DND-41 (cell line): ENCODE data around the gene FGF1.

Experiments
- ATAC-seq: fragments of 200-7000 bp; cut with Tn5 transposase; 3 replicates; pipeline ENCODE4 v1.9.1; 2021; ENCODE audit warnings: low read depth; ENCODE audit not compliant: insufficient read depth
- DNase-seq: peaks from one replicate; pipeline ENCODE4 v3.0.0-alpha.2; 2020
- H2AFZ ChIP-seq: 2 replicates; pipeline ENCODE4 v1.6.0; 2012; ENCODE audit warnings: low read depth, low read length
- H3K27ac ChIP-seq: 2 replicates; pipeline ENCODE4 v1.5.1; 2012; ENCODE audit warnings: low read length, inconsistent platforms
- H3K27me3 ChIP-seq: fragments of 200-600 bp; sonication (generic); 2 replicates; pipeline ENCODE4 v1.6.0; 2012; ENCODE audit warnings: low read length, mild to moderate bottlenecking, inconsistent platforms; ENCODE audit not compliant: insufficient read depth, poor library complexity
- H3K36me3 ChIP-seq: 2 replicates; pipeline ENCODE4 v1.5.1; 2012; ENCODE audit warnings: low read length, inconsistent platforms; ENCODE audit not compliant: insufficient read depth
- H3K4me1 ChIP-seq: 2 replicates; pipeline ENCODE4 v1.5.1; 2012; ENCODE audit warnings: mild to moderate bottlenecking, low read length; ENCODE audit not compliant: insufficient read depth
- H3K4me2 ChIP-seq: 2 replicates; pipeline ENCODE4 v1.6.0; 2012; ENCODE audit warnings: mild to moderate bottlenecking, moderate library complexity, low read length, inconsistent platforms; ENCODE audit not compliant: insufficient read depth
- H3K4me3 ChIP-seq, 2 experiments: fragments of 200-600 bp in 1 of 2; shearing (Covaris generic) in 1 of 2; 2 replicates each; pipeline ENCODE4 v1.5.1; 2012 to 2016; ENCODE audit warnings: inconsistent platforms in 2 of 2, low read length in 2 of 2, mild to moderate bottlenecking in 2 of 2, low read depth in 1 of 2, moderate library complexity in 1 of 2
- H3K79me2 ChIP-seq: 2 replicates; pipeline ENCODE4 v1.6.0; 2012; ENCODE audit warnings: low read length, inconsistent platforms; ENCODE audit not compliant: insufficient read depth
- H3K9ac ChIP-seq: 2 replicates; pipeline ENCODE4 v1.6.0; 2012; ENCODE audit warnings: low read depth, mild to moderate bottlenecking, inconsistent platforms, low read length, moderate library complexity
- H3K9me3 ChIP-seq: 2 replicates; pipeline ENCODE4 v1.5.1; 2012; ENCODE audit warnings: low read length, moderate library complexity, mild to moderate bottlenecking, inconsistent platforms; ENCODE audit not compliant: insufficient read depth, severe bottlenecking
- H4K20me1 ChIP-seq: 2 replicates; pipeline ENCODE4 v1.6.0; 2012; ENCODE audit warnings: low read length; ENCODE audit not compliant: insufficient read depth
- EZH2 ChIP-seq: IDR thresholded peaks from 3 replicates; pipeline ENCODE4 v1.6.1; 2012; ENCODE audit warnings: borderline replicate concordance, low read depth, mild to moderate bottlenecking, moderate library complexity, low read length, inconsistent platforms; ENCODE audit not compliant: severe bottlenecking
- TF ChIP-seq, protein P1 (sequence below): IDR thresholded peaks from 2 replicates; pipeline ENCODE4 v1.5.1; 2012; ENCODE audit warnings: borderline replicate concordance, low read length, moderate library complexity, mild to moderate bottlenecking; ENCODE audit not compliant: poor library complexity, severe bottlenecking; ENCODE audit errors: extremely low read depth

Gene FGF1

GRCh38 chr5:142617416-142618129, 68.3 kb downstream of the FGF1 start:
- Histone ChIP-seq H3K79me2 (no peaks in the 10 kb centered on the region), H2AFZ (no peak overlapping the region), H3K27ac (no peak overlapping the region), H3K36me3 (no peaks in the 10 kb centered on the region), H3K9me3 (peaks cover 7% of the 10 kb centered on the region), H3K4me3 (no peak overlapping the region), H3K4me1 (peaks cover 19% of the 10 kb centered on the region), H4K20me1 (no peaks in the 10 kb centered on the region), H3K27me3 (no peaks in the 10 kb centered on the region), H3K9ac (no peak overlapping the region), H3K4me2 (no peak overlapping the region)
- TF ChIP-seq, protein P1, sequence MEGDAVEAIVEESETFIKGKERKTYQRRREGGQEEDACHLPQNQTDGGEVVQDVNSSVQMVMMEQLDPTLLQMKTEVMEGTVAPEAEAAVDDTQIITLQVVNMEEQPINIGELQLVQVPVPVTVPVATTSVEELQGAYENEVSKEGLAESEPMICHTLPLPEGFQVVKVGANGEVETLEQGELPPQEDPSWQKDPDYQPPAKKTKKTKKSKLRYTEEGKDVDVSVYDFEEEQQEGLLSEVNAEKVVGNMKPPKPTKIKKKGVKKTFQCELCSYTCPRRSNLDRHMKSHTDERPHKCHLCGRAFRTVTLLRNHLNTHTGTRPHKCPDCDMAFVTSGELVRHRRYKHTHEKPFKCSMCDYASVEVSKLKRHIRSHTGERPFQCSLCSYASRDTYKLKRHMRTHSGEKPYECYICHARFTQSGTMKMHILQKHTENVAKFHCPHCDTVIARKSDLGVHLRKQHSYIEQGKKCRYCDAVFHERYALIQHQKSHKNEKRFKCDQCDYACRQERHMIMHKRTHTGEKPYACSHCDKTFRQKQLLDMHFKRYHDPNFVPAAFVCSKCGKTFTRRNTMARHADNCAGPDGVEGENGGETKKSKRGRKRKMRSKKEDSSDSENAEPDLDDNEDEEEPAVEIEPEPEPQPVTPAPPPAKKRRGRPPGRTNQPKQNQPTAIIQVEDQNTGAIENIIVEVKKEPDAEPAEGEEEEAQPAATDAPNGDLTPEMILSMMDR, result no peak
- no peak for TF ChIP-seq EZH2
- DNase-seq, result no peak
- no peak for ATAC-seq

- H3K9ac ChIP-seq, result no peak overlapping the region
- no peaks in the 10 kb centered on the region for H4K20me1 ChIP-seq
- no peaks in the 10 kb centered on the region for H3K79me2 ChIP-seq
- H3K27me3 ChIP-seq, result no peaks in the 10 kb centered on the region
- no peak for TF ChIP-seq EZH2
- TF ChIP-seq, protein P1, result no peak
- H3K9me3 ChIP-seq, result peaks cover 7% of the 10 kb centered on the region
- no peak overlapping the region for H3K27ac ChIP-seq
- no peak overlapping the region for H3K4me3 ChIP-seq
- no peak overlapping the region for H2AFZ ChIP-seq
- no peak overlapping the region for H3K4me2 ChIP-seq
- H3K4me1 ChIP-seq, result peaks cover 19% of the 10 kb centered on the region
- DNase-seq (no peak), ATAC-seq (no peak)
- no peaks in the 10 kb centered on the region for H3K36me3 ChIP-seq
Measured at GRCh38 chr5:142615948-142616347, 69.9 kb downstream of the FGF1 start.

- H4K20me1 ChIP-seq, result no peaks in the 10 kb centered on the region
- H3K4me2 ChIP-seq, result no peak overlapping the region
- H3K27ac ChIP-seq, result no peak overlapping the region
- no peak for TF ChIP-seq EZH2
- TF ChIP-seq, protein P1, result no peak
- H3K4me3 ChIP-seq, result no peak overlapping the region
- no peak overlapping the region for H3K9ac ChIP-seq
- no peaks in the 10 kb centered on the region for H3K9me3 ChIP-seq
- no peaks in the 10 kb centered on the region for H3K27me3 ChIP-seq
- H3K36me3 ChIP-seq, result no peaks in the 10 kb centered on the region
- H3K79me2 ChIP-seq, result no peaks in the 10 kb centered on the region
- H2AFZ ChIP-seq, result no peak overlapping the region
- DNase-seq (no peak), ATAC-seq (no peak)
- peaks cover 17% of the 10 kb centered on the region for H3K4me1 ChIP-seq
Measured at GRCh38 chr5:142614054-142614453, 71.8 kb downstream of the FGF1 start.

DNA sequence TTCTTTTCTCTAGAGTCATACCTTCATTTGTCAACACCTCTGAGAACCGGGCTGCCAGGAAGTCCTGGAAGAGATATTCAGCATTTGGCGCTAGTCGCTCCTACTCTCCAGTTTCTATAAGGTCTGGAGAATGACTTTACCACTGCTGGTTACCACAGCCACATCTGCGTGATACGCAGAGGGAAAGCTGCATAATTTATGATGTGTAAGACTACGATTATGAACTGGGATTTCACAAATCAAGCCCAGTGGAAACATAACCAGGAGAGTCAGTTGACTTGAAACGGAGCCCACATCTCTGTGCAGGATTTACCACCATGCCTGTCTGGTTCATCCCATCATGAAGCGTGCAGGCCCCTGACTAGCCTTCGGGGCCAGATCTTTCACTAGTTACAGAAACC, 72.6 kb downstream of the FGF1 start:
- Histone ChIP-seq H3K27me3 (no peaks in the 10 kb centered on the region), H3K4me3 (no peak overlapping the region), H3K79me2 (no peaks in the 10 kb centered on the region), H3K9ac (no peak overlapping the region), H3K4me2 (no peak overlapping the region), H3K36me3 (no peaks in the 10 kb centered on the region), H4K20me1 (no peaks in the 10 kb centered on the region), H3K9me3 (no peaks in the 10 kb centered on the region), H2AFZ (no peak overlapping the region), H3K4me1 (peaks cover 11% of the 10 kb centered on the region), H3K27ac (no peak overlapping the region)
- TF ChIP-seq EZH2, result no peak
- TF ChIP-seq, protein P1, result no peak
- ATAC-seq (no peak), DNase-seq (no peak)
